Loucy (cell line): ENCODE measurements around the gene CFH.

Source experiments
- EZH2phosphoT487 ChIP-seq: fragments of 200-600 bp; IDR thresholded peaks from 2 replicates; pipeline ENCODE4 v1.6.1; 2018; ENCODE audit warnings: antibody characterized with exemption, mild to moderate bottlenecking, moderate library complexity, borderline replicate concordance
- TF ChIP-seq, protein P1 (sequence below): fragments of 200-600 bp; sonication (generic); conservative IDR thresholded peaks from 2 replicates; pipeline ENCODE4 v1.5.1; 2014; ENCODE audit warnings: mild to moderate bottlenecking, antibody characterized with exemption, low read length

DNA sequence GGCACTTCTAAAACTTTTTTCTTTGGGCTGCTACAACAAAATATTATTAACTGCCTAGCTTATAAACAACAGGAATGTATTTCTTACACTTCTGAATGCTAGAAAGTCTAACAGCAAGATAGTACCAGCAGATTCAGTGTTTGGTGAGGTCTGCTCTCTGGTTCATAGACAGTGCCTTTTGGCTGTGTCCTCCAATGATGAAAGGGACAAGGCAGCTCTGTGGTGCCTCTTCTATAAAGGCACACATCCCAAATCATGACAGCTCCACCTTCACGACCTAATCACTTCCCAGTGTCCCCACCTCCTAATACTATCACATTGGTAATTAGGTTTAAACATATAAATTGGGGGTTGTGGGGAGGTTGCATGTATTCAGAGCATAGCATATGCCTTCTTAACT is 9.5 kb downstream of the CFH start:
- TF ChIP-seq, protein P1, sequence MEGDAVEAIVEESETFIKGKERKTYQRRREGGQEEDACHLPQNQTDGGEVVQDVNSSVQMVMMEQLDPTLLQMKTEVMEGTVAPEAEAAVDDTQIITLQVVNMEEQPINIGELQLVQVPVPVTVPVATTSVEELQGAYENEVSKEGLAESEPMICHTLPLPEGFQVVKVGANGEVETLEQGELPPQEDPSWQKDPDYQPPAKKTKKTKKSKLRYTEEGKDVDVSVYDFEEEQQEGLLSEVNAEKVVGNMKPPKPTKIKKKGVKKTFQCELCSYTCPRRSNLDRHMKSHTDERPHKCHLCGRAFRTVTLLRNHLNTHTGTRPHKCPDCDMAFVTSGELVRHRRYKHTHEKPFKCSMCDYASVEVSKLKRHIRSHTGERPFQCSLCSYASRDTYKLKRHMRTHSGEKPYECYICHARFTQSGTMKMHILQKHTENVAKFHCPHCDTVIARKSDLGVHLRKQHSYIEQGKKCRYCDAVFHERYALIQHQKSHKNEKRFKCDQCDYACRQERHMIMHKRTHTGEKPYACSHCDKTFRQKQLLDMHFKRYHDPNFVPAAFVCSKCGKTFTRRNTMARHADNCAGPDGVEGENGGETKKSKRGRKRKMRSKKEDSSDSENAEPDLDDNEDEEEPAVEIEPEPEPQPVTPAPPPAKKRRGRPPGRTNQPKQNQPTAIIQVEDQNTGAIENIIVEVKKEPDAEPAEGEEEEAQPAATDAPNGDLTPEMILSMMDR, result no peak
- TF ChIP-seq EZH2phosphoT487, result no peak
